Transverse colon (tissue), 4 donors: ENCODE data around the gene TIAM1. TPM values are rescaled to one million over a fixed set of nuclear protein-coding genes. Genes with fewer than 3 reads are reported as not detected.

Source experiments
- DNase-seq: peaks from one replicate; pipeline ENCODE4 v3.0.0-alpha.2; 2019
- H3K27ac ChIP-seq, 4 donors: fragments of 200-600 bp; sonication (generic); 2 replicates each; pipeline ENCODE4 v1.5.1; 2016 to 2018; ENCODE audit warnings: inconsistent platforms in 4 of 4
- H3K27me3 ChIP-seq: fragments of 200-600 bp; sonication (generic); 2 replicates; pipeline ENCODE4 v1.5.1; 2017; ENCODE audit warnings: inconsistent platforms
- H3K36me3 ChIP-seq, 4 donors: fragments of 200-600 bp; sonication (generic); 2 replicates each; pipeline ENCODE4 v1.5.1; 2017 to 2019; ENCODE audit warnings: inconsistent platforms in 4 of 4
- H3K4me1 ChIP-seq, 4 donors: fragments of 200-600 bp; sonication (generic); 2 replicates each; pipeline ENCODE4 v1.5.1; 2017 to 2020; ENCODE audit warnings: inconsistent platforms in 4 of 4
- H3K4me3 ChIP-seq, 4 donors: fragments of 200-600 bp; sonication (generic); 1 replicate in 1 of 4; 2 replicates in 3 of 4; pipeline versions ENCODE4 v1.5.1 to v1.6.1; 2017 to 2019; ENCODE audit warnings: inconsistent platforms in 4 of 4
- H3K9me3 ChIP-seq, 2 donors: fragments of 200-600 bp; sonication (generic); 2 replicates each; pipeline ENCODE4 v1.5.1; 2017 to 2019; ENCODE audit warnings: inconsistent platforms in 2 of 2
- CTCF ChIP-seq, 5 experiments: fragments of 200-600 bp in 3 of 5; fragments of 450-650 bp in 2 of 5; sonication (generic) in 3 of 5; IDR thresholded peaks; 1 replicate in 2 of 5; 2 replicates in 3 of 5; pipeline ENCODE4 v1.5.1; 2016 to 2017; ENCODE audit warnings: antibody characterized with exemption in 5 of 5, inconsistent platforms in 3 of 5, mild to moderate bottlenecking in 2 of 5, moderate library complexity in 1 of 5
- EP300 ChIP-seq: sonication (generic); formaldehyde crosslinking; IDR thresholded peaks from one replicate; pipeline ENCODE4 v1.6.1; 2017; ENCODE audit warnings: antibody characterized with exemption, low read depth
- POLR2A ChIP-seq: fragments of 450-650 bp; IDR thresholded peaks from one replicate; pipeline ENCODE4 v1.6.1; 2016; ENCODE audit warnings: antibody characterized with exemption, mild to moderate bottlenecking, moderate library complexity
- POLR2AphosphoS5 ChIP-seq, 3 donors: sonication (generic); formaldehyde crosslinking; IDR thresholded peaks; one replicate each; pipeline ENCODE4 v1.6.1; 2016; ENCODE audit warnings: antibody characterized with exemption in 3 of 3
- WGBS, 2 donors: methylation state at CpG; one replicate each; pipeline ENCODE4 v1.1.5; 2018; ENCODE audit warnings: low coverage in 1 of 2; 5-methylcytosine and 5-hydroxymethylcytosine counted together
- in situ Hi-C, 4 donors: fragments of 200-750 bp; cut with MboI; loops; one replicate each; pipeline versions ENCODE4 v1.15.0 to v1.15.1; 2017; ENCODE audit warnings: low sequenced_read_pairs in 3 of 4, low pct_ligation_motif_present in 1 of 4, low pct_unique_long_range_greater_than_20kb in 1 of 4
- intact Hi-C: fragments of 100-400 bp; cut with DNase I; formaldehyde crosslinking; loops from one replicate; pipeline ENCODE4 v1.15.1; 2023; ENCODE audit warnings: low total_unique reads
- total RNA-seq, 4 donors: library from RNA; depleted of rRNA; stranded (reverse); fragments of >200 nt; gene quantifications; one replicate each; pipeline ENCODE4 v1.1.0, GENCODE V29; 2016

Gene TIAM1
- total RNA-seq, 4 donors from 2014 or later: 4.5 to 18.9 (median 6.5) TPM

- peak overlapping the region in 3 of 4 donors; percentile 7 to 38 (median 33) for H3K27ac ChIP-seq
- H3K4me1 ChIP-seq: no peaks in the 10 kb centered on the region
- no peak for DNase-seq
- no peak for TF ChIP-seq EP300
- no peak for TF ChIP-seq POLR2A
- TF ChIP-seq POLR2AphosphoS5 (IDR thresholded peaks at IDR 0.05): no peak
- no peak for TF ChIP-seq CTCF (IDR thresholded peaks at IDR 0.05)
- H3K4me3 ChIP-seq: no peak overlapping the region
- H3K36me3 ChIP-seq: no peaks in the 10 kb centered on the region
- WGBS, 2 donors: 59 to 81% methylated on average over 5 of the region's 5 CpGs
- H3K27me3 ChIP-seq: no peaks in the 10 kb centered on the region
- in situ Hi-C loops: no loop called here
- peaks cover 0 to 15% of the 10 kb centered on the region in 2 donors for H3K9me3 ChIP-seq
- intact Hi-C loops: no loop called here
Observed at GRCh38 chr21:31159808-31160207, 184.3 kb downstream of the TIAM1 start.

- TF ChIP-seq POLR2A: no peak
- TF ChIP-seq POLR2AphosphoS5 (IDR thresholded peaks at IDR 0.05): no peak
- no peak for TF ChIP-seq CTCF (IDR thresholded peaks at IDR 0.05)
- TF ChIP-seq EP300: no peak
- Histone ChIP-seq H3K9me3 (peaks cover 0 to 15% of the 10 kb centered on the region in 2 donors), H3K36me3 (no peaks in the 10 kb centered on the region), H3K4me3 (no peak overlapping the region), H3K27me3 (no peaks in the 10 kb centered on the region), H3K4me1 (no peaks in the 10 kb centered on the region), H3K27ac (peak overlapping the region in 3 of 4 donors; percentile 29 to 38 (median 33))
- WGBS, 2 donors: 50 to 86% methylated on average over 3 to 8 of the region's 8 CpGs
- in situ Hi-C loops: no loop called here
- intact Hi-C loops: no loop called here
- DNase-seq: no peak
Observed at GRCh38 chr21:31158789-31159581, 185.1 kb downstream of the TIAM1 start.

- intact Hi-C loops (no loop called here), in situ Hi-C loops (no loop called here)
- H3K9me3 ChIP-seq: peaks cover 0 to 15% of the 10 kb centered on the region in 2 donors
- no peak overlapping the region for H3K4me3 ChIP-seq
- no peak overlapping the region for H3K27ac ChIP-seq
- H3K36me3 ChIP-seq: no peaks in the 10 kb centered on the region
- H3K4me1 ChIP-seq: no peaks in the 10 kb centered on the region
- DNase-seq: no peak
- TF ChIP-seq POLR2AphosphoS5 (IDR thresholded peaks at IDR 0.05): no peak
- TF ChIP-seq EP300: no peak
- no peak for TF ChIP-seq CTCF (IDR thresholded peaks at IDR 0.05)
- TF ChIP-seq POLR2A: no peak
- 77 to 84% methylated on average over 5 of the region's 5 CpGs for WGBS, 2 donors
- no peaks in the 10 kb centered on the region for H3K27me3 ChIP-seq
Observed at GRCh38 chr21:31157756-31158155, 186.3 kb downstream of the TIAM1 start.

- no peak overlapping the region for H3K4me3 ChIP-seq
- in situ Hi-C loops (no loop called here), intact Hi-C loops (no loop called here)
- 83 to 94% methylated on average over 2 of the region's 2 CpGs for WGBS, 2 donors
- no peak for DNase-seq
- TF ChIP-seq POLR2AphosphoS5 (IDR thresholded peaks at IDR 0.05) (no peak), EP300 (no peak), CTCF (IDR thresholded peaks at IDR 0.05) (no peak), POLR2A (no peak)
- H3K27ac ChIP-seq: no peak overlapping the region
- no peaks in the 10 kb centered on the region for H3K27me3 ChIP-seq
- peaks cover 0 to 15% of the 10 kb centered on the region in 2 donors for H3K9me3 ChIP-seq
- H3K4me1 ChIP-seq: no peaks in the 10 kb centered on the region
- H3K36me3 ChIP-seq: no peaks in the 10 kb centered on the region
Observed at GRCh38 chr21:31156662-31157061, 187.4 kb downstream of the TIAM1 start.
